Heart left ventricle (tissue), 16 donors: ENCODE measurements around the gene DKKL1. TPM values are rescaled to one million over a fixed set of nuclear protein-coding genes. Genes with fewer than 3 reads are reported as not detected.

Experiments
- ATAC-seq, 4 donors: fragments of 200-7000 bp; cut with Tn5 transposase; one replicate each; pipeline ENCODE4 v1.9.1; 2020 to 2022; ENCODE audit warnings: moderate library complexity in 4 of 4, mild to moderate bottlenecking in 3 of 4, moderate number of reproducible peaks in 1 of 4
- DNase-seq, 5 donors: peaks; one replicate each; pipeline ENCODE4 v3.0.0-alpha.2; 2020
- H3K27ac ChIP-seq, 12 donors: fragments of 200-600 bp; sonication (generic) in 4 of 12; one replicate each; pipeline versions ENCODE4 v1.5.0 to v1.8.0; 2016 to 2022; ENCODE audit warnings: mild to moderate bottlenecking in 2 of 12
- H3K27me3 ChIP-seq, 9 donors: fragments of 200-600 bp; sonication (generic) in 2 of 9; one replicate each; pipeline versions ENCODE4 v1.5.1 to v1.8.0; 2016 to 2022; ENCODE audit warnings: mild to moderate bottlenecking in 3 of 9
- H3K36me3 ChIP-seq, 9 donors: fragments of 200-600 bp; sonication (generic) in 2 of 9; one replicate each; pipeline versions ENCODE4 v1.5.0 to v1.8.0; 2018 to 2022; ENCODE audit warnings: mild to moderate bottlenecking in 2 of 9
- H3K4me1 ChIP-seq, 12 donors: fragments of 200-600 bp; sonication (generic) in 4 of 12; one replicate each; pipeline versions ENCODE4 v1.5.0 to v1.8.0; 2016 to 2022; ENCODE audit warnings: mild to moderate bottlenecking in 3 of 12
- H3K4me3 ChIP-seq, 12 donors: fragments of 200-600 bp; sonication (generic) in 4 of 12; one replicate each; pipeline versions ENCODE4 v1.5.0 to v1.8.0; 2017 to 2022; ENCODE audit warnings: mild to moderate bottlenecking in 9 of 12, moderate library complexity in 4 of 12
- H3K9me3 ChIP-seq, 12 donors: fragments of 200-600 bp; sonication (generic) in 4 of 12; one replicate each; pipeline versions ENCODE4 v1.5.0 to v1.8.0; 2016 to 2022; ENCODE audit warnings: mild to moderate bottlenecking in 1 of 12
- CTCF ChIP-seq, 12 donors: fragments of 200-600 bp; sonication (generic) in 4 of 12; IDR thresholded peaks; one replicate each; pipeline versions ENCODE4 v1.5.0 to v1.8.0; 2018 to 2022; ENCODE audit warnings: antibody characterized with exemption in 12 of 12, mild to moderate bottlenecking in 5 of 12
- POLR2A ChIP-seq, 2 donors: fragments of 450-650 bp; IDR thresholded peaks; one replicate each; pipeline ENCODE4 v1.6.1; 2017; ENCODE audit warnings: antibody characterized with exemption in 2 of 2, mild to moderate bottlenecking in 2 of 2, moderate library complexity in 2 of 2
- WGBS, 4 donors: extraction: QIAGEN DNeasy Blood & Tissue Kit in 2 of 4; methylation state at CpG; one replicate each; pipeline versions ENCODE4 v1.1.5 to v1.1.7; 2013 to 2018; 5-methylcytosine and 5-hydroxymethylcytosine counted together
- intact Hi-C, 10 donors: fragments of 100-400 bp; cut with DNase I; formaldehyde crosslinking; loops; one replicate each; pipeline versions ENCODE4 v1.11.1 to v1.14.2; 2022
- polyA plus RNA-seq, 2 donors: library from polyadenylated mRNA; stranded (reverse); fragments of 200-250 nt; gene quantifications; one replicate each; pipeline ENCODE4 v1.2.3, GENCODE V29; 2013
- total RNA-seq, 9 donors: library from RNA; depleted of rRNA in 2 of 9; stranded (reverse); fragments of >200 nt in 2 of 9; fragmentation: NEBNext Ultra II Directional in 3 of 9; extraction: Animal tissue kit (Norgen Biotek cat#: 25700) in 3 of 9; gene quantifications; one replicate each; pipeline versions ENCODE4 v1.1.0 to v1.2.4, GENCODE V29; 2016 to 2023
- donor health status: ischemic (EF 13 %, LVEDD 7.1; RV severe dilation, severe dysfunction).
- donor health status: healthy with polysubstance abuse.
- donor health status: DM: no; HTN: yes; CAD: no.
- donor health status: DM: no; HTN: no; CAD: no.
- donor health status: ischemic (EF 25% LVEDD 6.9; RV normal size, moderate dysfunction).
- donor health status: ischemic (EF 25% LVEDD 5.7; RV mildly dilated, moderate dysfunction).
- donor health status: healthy.
- donor health status: DM: yes; HTN: yes; CAD: no.
- donor health status: ischemic (EF 35%, LVEDD 5.7; RV mildly dilated, moderate dysfunction).
- donor health status: nonischemic (EF 11% LVEDD 7.7; RV severe dilation, severe dysfunction).
- donor health status: DM: yes; HTN: yes; CAD: no.
- donor health status: PGD.
- donor health status: ischemic (EF 29% LVEDD 5.4; RV normal size, mild dysfunction).
- donor health status: nonischemic (EF 23%, LVEDD 6.1; RV moderate dilation, normal function).

DKKL1 gene
- total and polyA plus RNA-seq, 11 donors, result 0.24 to 0.51 TPM; not detected in 9

- ATAC-seq (peak; percentile 36 to 63 (median 52)), DNase-seq (peak; percentile 68 to 78 (median 73))
- peak overlapping the region in 10 of 12 donors; percentile 62 to 89 (median 78) for H3K27ac ChIP-seq
- no peaks in the 10 kb centered on the region for H3K27me3 ChIP-seq
- peaks cover 0 to 44% (median 28%) of the 10 kb centered on the region in 9 donors for H3K36me3 ChIP-seq
- no peak for TF ChIP-seq CTCF (IDR thresholded peaks at IDR 0.05)
- no peak for TF ChIP-seq POLR2A (IDR thresholded peaks at IDR 0.05)
- 12 to 20% (median 14%) methylated on average over 30 of the region's 30 CpGs for WGBS, 4 donors
- peaks cover 0 to 57% (median 21%) of the 10 kb centered on the region in 12 donors for H3K4me1 ChIP-seq
- peak overlapping the region; percentile 14 to 60 (median 50) for H3K4me3 ChIP-seq
- intact Hi-C loops, result no loop called here
- no peaks in the 10 kb centered on the region for H3K9me3 ChIP-seq
Measured at GRCh38 chr19:49338691-49339300, 24.9 kb upstream of the DKKL1 start.

- intact Hi-C loops, result no loop called here
- Histone ChIP-seq H3K36me3 (peaks cover 0 to 50% (median 35%) of the 10 kb centered on the region in 9 donors), H3K4me3 (peak overlapping the region; percentile 14 to 60 (median 50)), H3K27ac (peak overlapping the region; percentile 33 to 89 (median 78)), H3K4me1 (peaks cover 0 to 50% (median 21%) of the 10 kb centered on the region in 12 donors), H3K9me3 (no peaks in the 10 kb centered on the region), H3K27me3 (no peaks in the 10 kb centered on the region)
- DNase-seq (peak; percentile 90 to 94 (median 91)), ATAC-seq (peak; percentile 94 to 97 (median 96))
- no peak for TF ChIP-seq CTCF (IDR thresholded peaks at IDR 0.05)
- TF ChIP-seq POLR2A (IDR thresholded peaks at IDR 0.05), result peak in 1 of 2 donors; percentile 34
- 7 to 22% (median 19%) methylated on average over 16 to 47 of the region's 47 CpGs for WGBS, 4 donors
Measured at GRCh38 chr19:49339301-49340068, 24.2 kb upstream of the DKKL1 start.

- peak overlapping the region in 11 of 12 donors; percentile 14 to 60 (median 51) for H3K4me3 ChIP-seq
- peaks cover 0 to 58% (median 43%) of the 10 kb centered on the region in 9 donors for H3K36me3 ChIP-seq
- ATAC-seq (peak; percentile 5 to 32 (median 22)), DNase-seq (peak; percentile 75 to 85 (median 82))
- peak overlapping the region; percentile 33 to 89 (median 78) for H3K27ac ChIP-seq
- TF ChIP-seq POLR2A (IDR thresholded peaks at IDR 0.05) (no peak), CTCF (IDR thresholded peaks at IDR 0.05) (no peak)
- 22 to 39% (median 32%) methylated on average over 36 of the region's 36 CpGs for WGBS, 4 donors
- peaks cover 0 to 44% (median 21%) of the 10 kb centered on the region in 12 donors for H3K4me1 ChIP-seq
- intact Hi-C loops, result no loop called here
- H3K27me3 ChIP-seq, result no peaks in the 10 kb centered on the region
- no peaks in the 10 kb centered on the region for H3K9me3 ChIP-seq
Measured at GRCh38 chr19:49340069-49340864, 23.4 kb upstream of the DKKL1 start.
